HG03025 (cell line): Measurements from ENCODE around the gene TJP2.
"Not testable (repeated sequence)": the region's sequence is repeated elsewhere in the genome, so short reads cannot be mapped to it uniquely, and the experiment has no call there.

ENCODE experiments used
- ATAC-seq: cut with Tn5 transposase; IDR thresholded peaks from one replicate; pipeline ENCODE4 v1.9.1; 2021; ENCODE audit warnings: mild to moderate bottlenecking, moderate library complexity; ENCODE audit not compliant: unreplicated experiment, low FRiP score

Gene TJP2

GRCh38 chr9:69272212-69272611 lies 98.1 kb downstream of the TJP2 start:
- ATAC-seq, result no peak

DNA sequence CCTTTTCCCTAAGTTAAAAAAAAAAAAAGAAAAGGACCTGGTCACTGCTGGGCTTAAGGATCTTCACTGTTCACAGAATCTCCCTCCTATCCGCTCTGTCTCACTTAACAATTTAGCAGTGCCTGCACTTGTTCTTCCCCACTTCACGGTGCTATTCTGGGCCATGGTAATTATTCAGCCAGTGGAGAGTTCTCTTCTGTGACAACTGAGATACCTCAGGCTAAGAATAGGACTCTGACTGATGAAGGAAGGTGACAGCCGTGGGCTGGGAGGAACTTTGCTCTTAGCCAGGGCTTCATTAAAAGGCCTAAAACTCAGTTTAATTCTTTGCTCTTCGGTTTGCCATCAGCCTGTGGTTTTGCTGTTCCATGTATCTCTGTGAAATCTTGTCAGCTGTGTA lies 99.1 kb downstream of the TJP2 start:
- no peak for ATAC-seq

- ATAC-seq, result no peak
Measured at GRCh38 chr9:69276775-69277174, 102.7 kb downstream of the TJP2 start.

GRCh38 chr9:69279084-69279731 lies 105.1 kb downstream of the TJP2 start:
- no peak for ATAC-seq

GRCh38 chr9:69279733-69280132 lies 105.7 kb downstream of the TJP2 start:
- no peak for ATAC-seq

DNA sequence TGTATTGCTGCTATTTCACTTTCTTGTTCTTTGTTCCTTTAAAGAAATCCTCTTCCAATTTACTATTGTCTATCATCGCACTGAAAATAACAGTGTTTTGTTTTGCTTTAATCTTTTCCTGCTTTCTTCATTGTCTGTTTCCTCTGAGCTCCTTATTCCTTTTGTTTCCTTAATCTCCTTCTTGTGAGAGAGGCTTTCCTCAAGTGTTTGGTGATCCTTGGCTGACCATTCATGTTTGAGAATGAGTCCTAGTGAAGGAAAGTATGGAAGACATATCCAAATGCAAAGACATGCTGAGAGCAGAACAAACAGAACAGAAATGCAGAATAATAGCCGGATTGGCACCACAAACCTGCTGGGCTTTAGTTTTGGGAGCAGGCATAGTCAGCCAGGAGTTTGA lies 108.9 kb downstream of the TJP2 start:
- no peak for ATAC-seq

DNA sequence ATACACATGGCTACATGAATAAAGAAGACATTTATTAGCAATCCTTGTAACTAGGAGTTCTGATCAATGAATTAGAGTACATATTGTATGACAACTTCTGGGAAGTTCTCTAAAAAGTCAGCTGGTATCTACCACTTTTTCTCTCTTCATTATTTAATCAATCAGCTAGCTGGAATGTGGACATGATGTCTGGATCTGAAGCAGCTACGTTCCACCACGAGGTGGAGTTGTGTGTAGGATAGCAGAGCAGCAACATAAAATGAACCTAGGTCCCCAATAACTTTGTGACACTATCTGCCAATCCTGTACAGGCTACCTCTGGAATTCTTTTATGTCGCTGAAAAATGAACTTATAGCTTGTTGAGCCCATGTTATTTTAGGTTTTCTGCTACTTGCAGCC lies 118.0 kb downstream of the TJP2 start:
- no peak for ATAC-seq

- no peak for ATAC-seq
Measured at GRCh38 chr9:69293156-69293555, 119.1 kb downstream of the TJP2 start.

- no peak for ATAC-seq
Measured at GRCh38 chr9:69295872-69296552, 121.9 kb downstream of the TJP2 start.

- ATAC-seq, result no peak
Measured at GRCh38 chr9:69297300-69297980, 123.4 kb downstream of the TJP2 start.

GRCh38 chr9:69299315-69299714 lies 125.2 kb downstream of the TJP2 start:
- no peak for ATAC-seq

DNA sequence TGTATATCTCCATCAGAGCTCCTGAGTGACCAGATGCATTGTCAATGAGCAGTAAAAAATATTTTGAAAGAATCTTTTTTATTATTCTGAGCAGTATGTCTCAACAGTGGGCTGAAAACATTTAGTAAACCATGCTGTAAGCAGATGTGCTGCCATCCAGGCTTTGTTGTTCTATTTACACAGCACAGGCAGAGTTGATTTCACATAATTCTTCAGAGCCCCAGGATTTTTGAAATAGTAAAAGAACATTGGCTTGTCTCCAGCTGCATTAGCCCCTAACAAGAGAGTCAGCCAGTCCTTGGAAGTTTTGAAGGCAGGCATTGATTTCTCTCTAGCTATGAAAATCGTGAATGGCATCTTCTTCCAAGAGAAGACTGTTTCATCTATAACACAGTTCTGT lies 125.7 kb downstream of the TJP2 start:
- no peak for ATAC-seq

DNA sequence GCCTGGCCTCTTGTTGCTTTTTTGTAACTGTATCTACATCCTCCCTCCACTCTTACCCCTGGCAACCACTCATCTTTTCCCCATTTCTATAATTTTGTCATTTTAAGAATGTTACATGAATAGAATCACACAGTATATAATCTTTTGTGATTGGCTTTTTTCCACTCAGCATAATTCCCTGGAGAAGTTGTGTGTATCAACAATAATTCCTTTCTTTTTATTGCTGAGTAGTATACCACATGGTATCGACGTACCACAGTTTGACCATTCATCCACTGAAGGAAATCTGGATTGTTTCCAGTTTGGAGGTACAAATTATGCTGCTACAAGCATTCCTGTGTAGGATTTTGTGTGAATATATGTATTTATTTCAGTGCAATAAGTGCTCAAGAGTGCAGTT lies 129.3 kb downstream of the TJP2 start:
- no peak for ATAC-seq

DNA sequence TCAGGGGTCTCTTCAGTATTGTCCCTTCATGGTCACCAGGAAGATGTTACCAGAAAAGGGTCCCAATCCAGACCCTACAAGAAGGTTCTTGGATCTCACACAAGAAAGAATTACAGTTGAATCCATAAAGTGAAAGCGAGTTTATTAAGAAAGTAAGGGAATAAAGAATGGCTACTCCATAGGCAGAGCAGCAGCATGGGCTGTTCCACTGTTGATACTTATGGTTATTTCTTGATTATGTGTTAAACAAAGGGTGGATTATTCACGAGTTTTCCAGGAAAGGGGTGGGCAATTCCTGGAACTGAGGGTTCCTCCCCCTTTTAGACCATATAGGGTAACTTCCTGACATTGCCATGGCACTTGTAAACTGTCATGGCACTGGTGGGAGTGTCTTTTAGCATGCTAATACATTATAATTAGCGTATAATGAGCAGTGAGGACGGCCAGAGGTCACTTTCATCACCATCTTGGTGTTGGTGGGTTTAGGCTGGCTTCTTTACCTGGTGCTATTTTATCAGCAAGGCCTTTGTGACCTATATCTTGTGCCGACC lies 132.9 kb downstream of the TJP2 start:
- ATAC-seq, result not testable (repeated sequence)

GRCh38 chr9:69307446-69308205 lies 133.5 kb downstream of the TJP2 start:
- ATAC-seq, result no peak

GRCh38 chr9:69308206-69308931 lies 134.3 kb downstream of the TJP2 start:
- ATAC-seq, result no peak

- ATAC-seq, result no peak
Measured at GRCh38 chr9:69313175-69313574, 139.1 kb downstream of the TJP2 start.

GRCh38 chr9:69314547-69314946 lies 140.5 kb downstream of the TJP2 start:
- no peak for ATAC-seq

GRCh38 chr9:69317081-69317480 lies 143.0 kb downstream of the TJP2 start:
- no peak for ATAC-seq

GRCh38 chr9:69317894-69318293 lies 143.8 kb downstream of the TJP2 start:
- no peak for ATAC-seq
